H1 (cell line): Measurements from ENCODE around the gene FOXO1. TPM values are rescaled to one million over a fixed set of nuclear protein-coding genes. Genes with fewer than 3 reads are reported as not detected.

ENCODE experiments used
- CTCF ChIA-PET: fragments of 300-600 bp; sonication (Branson Sonifier 250); formaldehyde crosslinking; loops from one replicate; lab custom pipeline; 2021; ENCODE audit not compliant: partially characterized antibody; lab: Charles Lee
- POLR2A ChIA-PET: fragments of 300-600 bp; sonication (Branson Sonifier 250); formaldehyde crosslinking; loops from one replicate; lab custom pipeline; 2021; ENCODE audit warnings: inconsistent platforms; ENCODE audit not compliant: partially characterized antibody; lab: Charles Lee
- DNase-seq, 2 experiments: peaks; one replicate each; pipeline versions ENCODE4 v3.0.0 to v3.0.0-alpha.2; 2010 to 2022; ENCODE audit warnings: low spot score in 2 of 2, low read depth in 1 of 2, mixed read lengths in 1 of 2
- FAIRE-seq: peaks from 2 replicates; lab custom pipeline; 2011; peaks lifted over from hg19 to GRCh38; lab: Jason Lieb, UNC
- H2AFZ ChIP-seq: 2 replicates; pipeline ENCODE4 v1.8.1; 2012; ENCODE audit warnings: low read length, inconsistent platforms
- H2AK5ac ChIP-seq: 2 replicates; pipeline ENCODE4 v1.6.1; 2013; ENCODE audit warnings: low read depth, low read length
- H2BK120ac ChIP-seq: replicated peaks from 2 replicates; pipeline ENCODE3; 2013; ENCODE audit warnings: low read depth, low read length, inconsistent platforms
- H2BK12ac ChIP-seq: 2 replicates; pipeline ENCODE4 v1.6.1; 2013; ENCODE audit warnings: low read depth, low read length
- H2BK15ac ChIP-seq: 2 replicates; pipeline ENCODE4 v1.6.1; 2013; ENCODE audit warnings: low read length
- H2BK20ac ChIP-seq: 2 replicates; pipeline ENCODE4 v1.6.1; 2013; ENCODE audit warnings: low read length
- H2BK5ac ChIP-seq: 2 replicates; pipeline ENCODE4 v1.6.1; 2013; ENCODE audit warnings: low read depth, low read length
- H3K14ac ChIP-seq: 2 replicates; pipeline ENCODE4 v1.6.1; 2013; ENCODE audit warnings: inconsistent platforms; ENCODE audit not compliant: insufficient read length
- H3K18ac ChIP-seq: 2 replicates; pipeline ENCODE4 v1.6.1; 2013; ENCODE audit warnings: low read length; ENCODE audit errors: extremely low read depth
- H3K23ac ChIP-seq: 2 replicates; pipeline ENCODE4 v1.6.1; 2013; ENCODE audit warnings: inconsistent platforms; ENCODE audit not compliant: insufficient read length
- H3K23me2 ChIP-seq: 2 replicates; pipeline ENCODE4 v1.6.1; 2013; ENCODE audit warnings: low read depth, low read length
- H3K27ac ChIP-seq: 2 replicates; pipeline ENCODE4 v1.6.1; 2011; ENCODE audit warnings: low read depth, low read length, inconsistent platforms
- H3K27me3 ChIP-seq, 4 experiments: replicated peaks in 1 of 4; 1 replicate in 1 of 4; 2 replicates in 3 of 4; pipeline versions ENCODE4 v1.6.1 to v1.8.1; 2011 to 2013; ENCODE audit warnings: low read length in 3 of 4, mild to moderate bottlenecking in 3 of 4, inconsistent platforms in 2 of 4, mixed read lengths in 2 of 4, moderate library complexity in 1 of 4; ENCODE audit not compliant: control insufficient read depth in 3 of 4, insufficient read depth in 3 of 4; ENCODE audit errors: extremely low read depth in 1 of 4
- H3K36me3 ChIP-seq, 4 experiments: 2 replicates each; pipeline versions ENCODE4 v1.6.1 to v1.8.1; 2011 to 2013; ENCODE audit warnings: mild to moderate bottlenecking in 4 of 4, low read length in 3 of 4, moderate library complexity in 2 of 4, control low read depth in 1 of 4, inconsistent platforms in 1 of 4; ENCODE audit not compliant: insufficient read depth in 4 of 4, control insufficient read depth in 2 of 4
- H3K4ac ChIP-seq: replicated peaks from 2 replicates; pipeline ENCODE3; 2013; ENCODE audit warnings: low read length, low read depth, mixed read lengths, inconsistent platforms; ENCODE audit not compliant: insufficient read length
- H3K4me1 ChIP-seq, 4 experiments: replicated peaks in 1 of 4; 1 replicate in 1 of 4; 2 replicates in 3 of 4; pipeline versions ENCODE4 v1.6.1 to v1.8.1; 2011 to 2013; ENCODE audit warnings: low read length in 3 of 4, inconsistent platforms in 2 of 4, mixed read lengths in 1 of 4; ENCODE audit not compliant: insufficient read depth in 4 of 4, control insufficient read depth in 3 of 4
- H3K4me2 ChIP-seq, 2 experiments: 2 replicates each; pipeline versions ENCODE4 v1.6.1 to v1.8.1; 2011 to 2013; ENCODE audit warnings: low read depth in 2 of 2, low read length in 2 of 2, control low read depth in 1 of 2, inconsistent platforms in 1 of 2, mild to moderate bottlenecking in 1 of 2; ENCODE audit not compliant: insufficient read depth in 1 of 2
- H3K4me3 ChIP-seq, 4 experiments: fragments of 200-600, 300-600 bp in 1 of 4; sonication (generic), shearing (Covaris generic), sonication (Bioruptor Twin) in 1 of 4; 2 replicates each; pipeline versions ENCODE4 v1.5.1 to v1.8.1; 2011 to 2016; ENCODE audit warnings: low read length in 4 of 4, low read depth in 3 of 4, control low read depth in 2 of 4, inconsistent platforms in 2 of 4, mild to moderate bottlenecking in 2 of 4, mixed read lengths in 1 of 4, moderate library complexity in 1 of 4; ENCODE audit not compliant: insufficient read depth in 2 of 4; ENCODE audit errors: extremely low read depth in 1 of 4
- H3K56ac ChIP-seq: replicated peaks from 2 replicates; pipeline ENCODE3; 2013; ENCODE audit warnings: low read depth, mild to moderate bottlenecking, mixed read lengths, low read length, inconsistent platforms; ENCODE audit not compliant: insufficient read length
- H3K79me1 ChIP-seq: 2 replicates; pipeline ENCODE4 v1.6.1; 2013; ENCODE audit warnings: low read depth, low read length, control low read depth
- H3K79me2 ChIP-seq, 2 experiments: 2 replicates each; pipeline versions ENCODE4 v1.6.1 to v1.8.1; 2012 to 2013; ENCODE audit warnings: low read length in 2 of 2, mild to moderate bottlenecking in 2 of 2, inconsistent platforms in 1 of 2; ENCODE audit not compliant: insufficient read depth in 2 of 2, control insufficient read depth in 1 of 2
- H3K9ac ChIP-seq, 4 experiments: replicated peaks in 1 of 4; 1 replicate in 1 of 4; 2 replicates in 3 of 4; pipeline versions ENCODE4 v1.6.1 to v1.8.1; 2011 to 2013; ENCODE audit warnings: low read depth in 3 of 4, low read length in 3 of 4, control low read depth in 2 of 4, mild to moderate bottlenecking in 2 of 4, moderate library complexity in 2 of 4, inconsistent platforms in 1 of 4; ENCODE audit errors: extremely low read depth in 1 of 4
- H3K9me3 ChIP-seq, 2 experiments: 2 replicates each; pipeline versions ENCODE4 v1.6.1 to v1.8.1; 2012 to 2013; ENCODE audit warnings: mild to moderate bottlenecking in 2 of 2, moderate library complexity in 2 of 2, control low read depth in 1 of 2, inconsistent platforms in 1 of 2, low read depth in 1 of 2, low read length in 1 of 2, mixed read lengths in 1 of 2; ENCODE audit not compliant: insufficient read depth in 2 of 2
- H4K20me1 ChIP-seq, 2 experiments: replicated peaks in 1 of 2; 2 replicates each; pipeline versions ENCODE3 to v1.8.1; 2011 to 2013; ENCODE audit warnings: inconsistent platforms in 2 of 2, low read length in 2 of 2, mild to moderate bottlenecking in 1 of 2; ENCODE audit not compliant: insufficient read depth in 2 of 2, control insufficient read depth in 1 of 2
- H4K5ac ChIP-seq: 2 replicates; pipeline ENCODE4 v1.6.1; 2013; ENCODE audit warnings: low read length, low read depth, mixed read lengths, inconsistent platforms; ENCODE audit not compliant: insufficient read length
- H4K8ac ChIP-seq: 2 replicates; pipeline ENCODE4 v1.8.0; 2013; ENCODE audit warnings: mild to moderate bottlenecking, moderate library complexity, low read length, inconsistent platforms; ENCODE audit not compliant: insufficient read depth; ENCODE audit errors: extremely low read depth
- H4K91ac ChIP-seq: replicated peaks from 2 replicates; pipeline ENCODE3; 2013; ENCODE audit warnings: low read length, mixed read lengths, inconsistent platforms; ENCODE audit not compliant: insufficient read length
- ASH2L ChIP-seq: fragments of 200-600, 300-600 bp; sonication (generic); IDR thresholded peaks from one replicate; pipeline ENCODE4 v1.7.1; 2017; ENCODE audit warnings: low read length
- CEBPB ChIP-seq: IDR thresholded peaks from 2 replicates; pipeline ENCODE4 v1.6.1; 2012; ENCODE audit warnings: low read depth, low read length
- CHD1 ChIP-seq: IDR thresholded peaks from 2 replicates; pipeline ENCODE4 v1.6.1; 2012; ENCODE audit warnings: low read depth, low read length, improper control_type of control experiment
- EP300 ChIP-seq, 2 experiments: IDR thresholded peaks; 1 replicate in 1 of 2; 2 replicates in 1 of 2; pipeline ENCODE4 v1.6.1; 2011 to 2012; ENCODE audit warnings: low read depth in 2 of 2, low read length in 2 of 2, mild to moderate bottlenecking in 2 of 2, borderline replicate concordance in 1 of 2, inconsistent platforms in 1 of 2, moderate library complexity in 1 of 2
- HDAC2 ChIP-seq, 2 experiments: fragments of 300-600 bp in 1 of 2; sonication (generic) in 1 of 2; IDR thresholded peaks; 2 replicates each; pipeline ENCODE4 v1.6.1; 2011 to 2012; ENCODE audit warnings: low read depth in 2 of 2, low read length in 2 of 2, mild to moderate bottlenecking in 2 of 2, moderate library complexity in 2 of 2, borderline replicate concordance in 1 of 2, inconsistent platforms in 1 of 2
- KDM4A ChIP-seq: IDR thresholded peaks from one replicate; pipeline ENCODE4 v1.7.1; 2012; ENCODE audit warnings: low read depth, mild to moderate bottlenecking, moderate library complexity, low read length, inconsistent platforms; ENCODE audit not compliant: severe bottlenecking
- KDM5A ChIP-seq: fragments of 200-600 bp; IDR thresholded peaks from 2 replicates; pipeline ENCODE4 v1.7.1; 2012; ENCODE audit warnings: mild to moderate bottlenecking, low read length, inconsistent platforms, mixed read lengths
- POLR2AphosphoS5 ChIP-seq: IDR thresholded peaks from 2 replicates; pipeline ENCODE4 v1.6.1; 2011; ENCODE audit warnings: low read depth, low read length
- SIRT6 ChIP-seq: IDR thresholded peaks from one replicate; pipeline ENCODE4 v1.7.1; 2012; ENCODE audit warnings: low read length, inconsistent platforms
- TAF1 ChIP-seq: IDR thresholded peaks from 2 replicates; pipeline ENCODE4 v1.6.1; 2011; ENCODE audit warnings: mild to moderate bottlenecking, low read depth, low read length
- TEAD4 ChIP-seq: IDR thresholded peaks from 2 replicates; pipeline ENCODE4 v1.6.1; 2012; ENCODE audit warnings: low read depth, low read length, inconsistent platforms, mixed read lengths
- WGBS, 2 experiments: shearing (Covaris generic) in 1 of 2; methylation state at CpG; one replicate each; pipeline versions ENCODE4 v1.1.6 to v1.1.7; 2013 to 2015; ENCODE audit warnings: low lambda C conversion rate in 2 of 2, mixed read lengths in 2 of 2, inconsistent platforms in 1 of 2, low coverage in 1 of 2, missing lambda C conversion rate in 1 of 2; ENCODE audit not compliant: insufficient replicate concordance in 2 of 2, insufficient coverage in 1 of 2, insufficient read length in 1 of 2; ENCODE audit errors: extremely low coverage in 1 of 2, missing lambda C conversion rate in 1 of 2; 5-methylcytosine and 5-hydroxymethylcytosine counted together
- polyA plus RNA-seq, 7 experiments: library from polyadenylated mRNA; depleted of rRNA in 3 of 7; stranded (reverse) in 5 of 7; unstranded in 2 of 7; fragments of >200 nt in 5 of 7; fragments of 200-250 nt in 2 of 7; gene quantifications; 1 replicate in 5 of 7; 2 replicates in 1 of 7; 4 replicates in 1 of 7; pipeline versions ENCODE4 v1.2.1 to v1.2.3, GENCODE V29; 2011 to 2013; ENCODE audit warnings: missing spikeins in 2 of 7, mixed read lengths in 2 of 7
- total RNA-seq: library from RNA; stranded (reverse); fragmentation: NEBNext Ultra II Directional; extraction: Animal tissue kit (Norgen Biotek cat#: 25700); gene quantifications from 2 replicates; pipeline ENCODE4 v1.2.1, GENCODE V29; 2021
- TF ChIP-seq, protein P1 (sequence below): IDR thresholded peaks from 2 replicates; pipeline ENCODE4 v1.6.1; 2011; ENCODE audit warnings: low read depth, mild to moderate bottlenecking, low read length; ENCODE audit not compliant: insufficient read depth

Gene FOXO1
- total and polyA plus RNA-seq, 2 of the 8 experiments (the other 6 are each of a cell fraction or from before 2014, with no cell fraction given), result 35.3 to 56.9 TPM

DNA sequence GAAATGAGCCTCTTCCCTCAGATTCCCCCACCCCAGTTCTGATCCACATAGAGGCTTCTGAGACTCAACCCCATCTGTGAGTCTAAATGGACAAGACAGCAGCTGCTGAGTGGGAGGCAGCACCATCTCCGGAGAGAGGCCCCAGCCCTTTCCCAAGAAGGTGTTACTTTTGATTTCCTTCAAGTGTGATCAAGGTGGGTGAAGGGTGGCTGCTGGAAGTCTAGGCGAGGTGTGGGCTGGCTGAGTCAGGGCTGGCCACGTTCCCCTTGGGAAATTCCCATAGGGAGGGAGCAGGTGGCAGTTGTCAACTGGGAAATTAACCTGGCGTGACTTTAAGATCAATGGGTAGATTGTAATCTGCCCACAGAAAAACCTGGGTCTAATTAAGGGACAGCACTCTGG is 148.0 kb downstream of the FOXO1 start:
- no peak overlapping the region for H2AFZ ChIP-seq
- H3K4me1 ChIP-seq, result no peaks in the 10 kb centered on the region
- H2BK20ac ChIP-seq, result no peak overlapping the region
- H3K4me2 ChIP-seq, result no peak overlapping the region
- H2BK12ac ChIP-seq, result no peak overlapping the region
- no peaks in the 10 kb centered on the region for H3K79me2 ChIP-seq
- POLR2A ChIA-PET, result interaction anchor here (0.9 kb wide), 1 partner anchor 10 kb away, joined by 3 read pairs; no protein-coding TSS in a partner anchor
- H3K23ac ChIP-seq, result no peak overlapping the region
- no peak overlapping the region for H3K27ac ChIP-seq
- H4K20me1 ChIP-seq, result no peaks in the 10 kb centered on the region
- no peak overlapping the region for H3K4me3 ChIP-seq
- TF ChIP-seq CEBPB (no peak), KDM4A (no peak), TAF1 (no peak), HDAC2 (IDR thresholded peaks at IDR 0.05; ENCODE audit: borderline replicate concordance in 1 of 2, low read depth in 2 of 2, low read length in 2 of 2) (no peak), ASH2L (no peak), POLR2AphosphoS5 (no peak), KDM5A (no peak), TEAD4 (no peak), SIRT6 (no peak), EP300 (IDR thresholded peaks at IDR 0.05; ENCODE audit: borderline replicate concordance in 1 of 2, low read depth in 2 of 2, low read length in 2 of 2) (no peak), CHD1 (no peak)
- TF ChIP-seq, protein P1, sequence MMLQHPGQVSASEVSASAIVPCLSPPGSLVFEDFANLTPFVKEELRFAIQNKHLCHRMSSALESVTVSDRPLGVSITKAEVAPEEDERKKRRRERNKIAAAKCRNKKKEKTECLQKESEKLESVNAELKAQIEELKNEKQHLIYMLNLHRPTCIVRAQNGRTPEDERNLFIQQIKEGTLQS, result no peak
- no peak overlapping the region for H2BK15ac ChIP-seq
- DNase-seq (peak in 1 of 2 experiments; percentile 28), FAIRE-seq (no peak)
- H2AK5ac ChIP-seq, result no peak overlapping the region
- no peak overlapping the region for H3K4ac ChIP-seq
- H3K9ac ChIP-seq, result no peak overlapping the region
- no peak overlapping the region for H2BK120ac ChIP-seq
- no peak overlapping the region for H4K5ac ChIP-seq
- H3K9me3 ChIP-seq, result no peaks in the 10 kb centered on the region
- H4K8ac ChIP-seq, result no peak overlapping the region
- H3K23me2 ChIP-seq, result no peaks in the 10 kb centered on the region
- CTCF ChIA-PET, result interaction anchor here (1.1 to 1.7 kb wide), 4 partner anchors 10 to 150 kb away, joined by 3 to 5 read pairs (median 3); no protein-coding TSS in a partner anchor
- no peak overlapping the region for H3K14ac ChIP-seq
- H2BK5ac ChIP-seq, result no peak overlapping the region
- no peak overlapping the region for H3K18ac ChIP-seq
- WGBS, 2 experiments, result 90% methylated on average over 4 of the region's 4 CpGs; no CpG with 5 or more reads in 1 of the 2 experiments
- peaks cover 0 to 1% (median 0%) of the 10 kb centered on the region in 4 experiments; a peak in 1 of 7 replicates for H3K27me3 ChIP-seq
- H3K56ac ChIP-seq, result no peak overlapping the region
- no peaks in the 10 kb centered on the region for H3K79me1 ChIP-seq
- H3K36me3 ChIP-seq, result no peaks in the 10 kb centered on the region
- H4K91ac ChIP-seq, result no peak overlapping the region
